IPS-20b (cell line): ENCODE results near the gene WIZ.
"Not testable (repeated sequence)": the region's sequence is repeated elsewhere in the genome, so short reads cannot be mapped to it uniquely, and the experiment has no call there.

ENCODE experiments used
- H3K27ac ChIP-seq: one replicate; pipeline ENCODE4 v1.5.1; 2013; ENCODE audit warnings: low read length
- H3K27me3 ChIP-seq: 2 replicates; pipeline ENCODE4 v1.6.1; 2013; ENCODE audit warnings: mild to moderate bottlenecking, low read length, inconsistent platforms; ENCODE audit not compliant: insufficient read depth
- H3K36me3 ChIP-seq: 2 replicates; pipeline ENCODE4 v1.6.1; 2013; ENCODE audit warnings: low read depth, mild to moderate bottlenecking, inconsistent platforms, low read length, moderate library complexity; ENCODE audit not compliant: insufficient read depth
- H3K4me1 ChIP-seq: 2 replicates; pipeline ENCODE4 v1.6.1; 2013; ENCODE audit warnings: mild to moderate bottlenecking, control low read depth, inconsistent platforms, low read length, moderate library complexity; ENCODE audit not compliant: insufficient read depth
- H3K4me3 ChIP-seq: 2 replicates; pipeline ENCODE4 v1.5.1; 2013; ENCODE audit warnings: mild to moderate bottlenecking, low read length, inconsistent platforms
- H3K9ac ChIP-seq: 2 replicates; pipeline ENCODE4 v1.6.1; 2013; ENCODE audit warnings: low read depth, mild to moderate bottlenecking, inconsistent platforms, low read length, moderate library complexity
- H3K9me3 ChIP-seq: 2 replicates; pipeline ENCODE4 v1.6.1; 2013; ENCODE audit warnings: mild to moderate bottlenecking, low read depth, low read length, inconsistent platforms; ENCODE audit not compliant: insufficient read depth

Gene WIZ

GRCh38 chr19:15476325-15476724, 26.6 kb upstream of the WIZ start:
- Histone ChIP-seq H3K4me1 (no peaks in the 10 kb centered on the region), H3K9me3 (peaks cover 47% of the 10 kb centered on the region), H3K27ac (no peak overlapping the region), H3K4me3 (no peak overlapping the region), H3K9ac (no peak overlapping the region), H3K27me3 (no peaks in the 10 kb centered on the region), H3K36me3 (no peaks in the 10 kb centered on the region)

GRCh38 chr19:15475611-15476010, 25.9 kb upstream of the WIZ start:
- Histone ChIP-seq H3K27ac (no peak overlapping the region), H3K9me3 (peaks cover 47% of the 10 kb centered on the region), H3K9ac (no peak overlapping the region), H3K4me1 (no peaks in the 10 kb centered on the region), H3K4me3 (no peak overlapping the region), H3K27me3 (peaks cover 3% of the 10 kb centered on the region; the same call in 1 of the 2 replicates), H3K36me3 (no peaks in the 10 kb centered on the region)

- Histone ChIP-seq H3K9me3 (peaks cover 42% of the 10 kb centered on the region), H3K4me3 (no peak overlapping the region)
Observed at GRCh38 chr19:15475169-15475568, 25.4 kb upstream of the WIZ start.

GRCh38 chr19:15473821-15474220, 24.1 kb upstream of the WIZ start:
- not testable (repeated sequence) for H3K4me1 ChIP-seq, H3K27ac ChIP-seq, H3K4me3 ChIP-seq, H3K36me3 ChIP-seq, H3K9ac ChIP-seq
- Histone ChIP-seq H3K27me3 (peaks cover 21% of the 10 kb centered on the region), H3K9me3 (peaks cover 33% of the 10 kb centered on the region)

More at GRCh38 chr19:15475169-15475568, 25.4 kb upstream of the WIZ start:
- no peaks in the 10 kb centered on the region for H3K36me3 ChIP-seq
- no peak overlapping the region for H3K27ac ChIP-seq
- no peaks in the 10 kb centered on the region for H3K4me1 ChIP-seq
- no peak overlapping the region for H3K9ac ChIP-seq
- peaks cover 7% of the 10 kb centered on the region for H3K27me3 ChIP-seq

- Histone ChIP-seq H3K36me3 (no peaks in the 10 kb centered on the region), H3K4me3 (no peak overlapping the region), H3K9ac (no peak overlapping the region), H3K27ac (no peak overlapping the region), H3K27me3 (peaks cover 42% of the 10 kb centered on the region), H3K9me3 (peaks cover 23% of the 10 kb centered on the region), H3K4me1 (no peaks in the 10 kb centered on the region)
Observed at GRCh38 chr19:15471639-15472101, 21.9 kb upstream of the WIZ start.

GRCh38 chr19:15469513-15470297, 19.9 kb upstream of the WIZ start:
- no peak overlapping the region for H3K9ac ChIP-seq
- H3K4me3 ChIP-seq = peak overlapping the region; percentile 59
- H3K4me1 ChIP-seq = no peaks in the 10 kb centered on the region
- H3K9me3 ChIP-seq = peaks cover 5% of the 10 kb centered on the region; the same call in 1 of the 2 replicates
- H3K27ac ChIP-seq = no peak overlapping the region
- H3K36me3 ChIP-seq = no peaks in the 10 kb centered on the region
- peaks cover 50% of the 10 kb centered on the region for H3K27me3 ChIP-seq

- Histone ChIP-seq H3K4me1 (no peaks in the 10 kb centered on the region), H3K27me3 (peaks cover 54% of the 10 kb centered on the region), H3K27ac (no peak overlapping the region), H3K4me3 (no peak overlapping the region), H3K9ac (no peak overlapping the region), H3K9me3 (peaks cover 5% of the 10 kb centered on the region; the same call in 1 of the 2 replicates), H3K36me3 (no peaks in the 10 kb centered on the region)
Observed at GRCh38 chr19:15468675-15469512, 19.1 kb upstream of the WIZ start.

- no peaks in the 10 kb centered on the region for H3K36me3 ChIP-seq
- H3K4me1 ChIP-seq = no peaks in the 10 kb centered on the region
- no peak overlapping the region for H3K4me3 ChIP-seq
- peaks cover 61% of the 10 kb centered on the region for H3K27me3 ChIP-seq
- no peak overlapping the region for H3K27ac ChIP-seq
- H3K9me3 ChIP-seq = peaks cover 1% of the 10 kb centered on the region; the same call in 1 of the 2 replicates
- H3K9ac ChIP-seq = no peak overlapping the region
Observed at GRCh38 chr19:15467734-15468214, 18.0 kb upstream of the WIZ start.

- Histone ChIP-seq H3K27ac (no peak overlapping the region), H3K9me3 (no peaks in the 10 kb centered on the region; the same call in 1 of the 2 replicates), H3K27me3 (peaks cover 61% of the 10 kb centered on the region), H3K4me3 (no peak overlapping the region), H3K4me1 (no peaks in the 10 kb centered on the region), H3K9ac (no peak overlapping the region), H3K36me3 (no peaks in the 10 kb centered on the region)
Observed at GRCh38 chr19:15466851-15467733, 17.3 kb upstream of the WIZ start.

- Histone ChIP-seq H3K9ac (no peak within 1 kb of the TSS), H3K4me3 (no peak within 1 kb of the TSS), H3K4me1 (no peaks in the 10 kb centered on the region), H3K9me3 (no peaks in the 10 kb centered on the region; the same call in 1 of the 2 replicates), H3K36me3 (no peaks in the 10 kb centered on the region), H3K27ac (no peak within 1 kb of the TSS), H3K27me3 (peaks cover 71% of the 10 kb centered on the region)
Observed at GRCh38 chr19:15464394-15465385, 14.9 kb upstream of the WIZ start, which contains the start of gene RASAL3. TSS of gene RASAL3 (minus strand) at chr19:15464544. CDS start at chr19:15464358, 186 bp downstream.
